HL-60/S4 (cell line): ENCODE results near the gene DHX16.

Source experiments
- in situ Hi-C: fragments of 300-500 bp; cut with MboI; formaldehyde crosslinking; loops from 2 replicates; pipeline ENCODE4 v1.14.3; 2022; ENCODE audit warnings: low sequenced_read_pairs

The DHX16 gene

DNA sequence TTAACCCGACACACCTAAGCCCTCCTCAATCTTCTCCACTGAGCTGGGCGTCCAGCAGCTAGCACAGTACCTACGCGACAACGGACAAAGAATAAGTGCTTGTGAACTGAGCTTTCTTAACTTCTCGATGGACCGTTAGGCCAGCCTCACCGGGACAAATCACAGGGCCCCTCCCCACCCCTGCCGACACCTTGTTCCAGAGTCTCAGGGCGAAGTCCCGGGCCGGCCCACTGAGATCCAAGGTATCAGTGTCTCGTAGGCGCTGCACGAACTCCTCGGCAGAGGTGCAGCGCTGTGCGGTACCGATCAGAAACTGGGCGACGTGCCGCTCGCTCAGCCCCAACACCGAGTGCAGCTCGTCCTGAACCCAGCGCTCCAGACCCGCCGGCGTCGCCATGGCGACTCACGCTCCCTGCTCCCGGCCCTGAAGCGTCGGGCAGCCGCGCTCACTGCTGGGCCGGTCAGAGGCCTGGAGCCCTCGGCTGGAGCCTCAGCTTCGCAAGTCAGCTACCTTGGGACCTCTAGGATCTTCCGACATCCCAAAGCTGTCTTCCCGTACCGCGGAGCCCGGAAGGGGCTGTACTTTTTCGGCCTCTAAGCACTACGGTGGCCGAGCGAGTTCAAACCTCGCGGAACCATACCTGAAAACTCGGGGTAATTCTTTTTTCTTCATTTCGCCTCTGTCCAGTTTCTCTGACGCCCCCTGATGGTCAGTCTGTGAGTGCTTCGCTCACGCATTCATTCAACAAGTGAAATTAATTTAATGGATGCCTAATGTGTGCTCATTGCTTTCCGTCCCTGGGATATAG, at the start of gene DHX16:
Gene DHX16 (minus strand): TSS at position 562 of the 809 bp plus-strand sequence. CDS start 165 bp downstream, at position 397.
- in situ Hi-C loops, result loop anchor here (10.0 kb wide), 1 partner anchor 188 kb away; the partner anchor contains the start of gene HLA-E

DNA sequence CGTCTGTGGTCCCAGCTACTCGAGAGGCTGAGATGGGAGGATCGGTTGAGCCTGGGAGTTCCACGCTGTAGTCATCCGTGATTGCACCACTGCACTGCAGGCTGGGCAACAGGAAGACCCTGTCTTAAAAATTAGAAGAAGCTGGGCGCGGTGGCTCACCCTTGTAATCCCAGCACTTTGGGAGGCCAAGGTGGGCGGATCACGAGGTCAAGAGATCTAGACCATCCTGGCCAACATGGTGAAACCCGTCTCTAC, 49.1 kb upstream of the DHX16 start:
- in situ Hi-C loops, result loop anchor here (10.0 kb wide), 1 partner anchor 177 kb away; no protein-coding TSS in a partner anchor

DNA sequence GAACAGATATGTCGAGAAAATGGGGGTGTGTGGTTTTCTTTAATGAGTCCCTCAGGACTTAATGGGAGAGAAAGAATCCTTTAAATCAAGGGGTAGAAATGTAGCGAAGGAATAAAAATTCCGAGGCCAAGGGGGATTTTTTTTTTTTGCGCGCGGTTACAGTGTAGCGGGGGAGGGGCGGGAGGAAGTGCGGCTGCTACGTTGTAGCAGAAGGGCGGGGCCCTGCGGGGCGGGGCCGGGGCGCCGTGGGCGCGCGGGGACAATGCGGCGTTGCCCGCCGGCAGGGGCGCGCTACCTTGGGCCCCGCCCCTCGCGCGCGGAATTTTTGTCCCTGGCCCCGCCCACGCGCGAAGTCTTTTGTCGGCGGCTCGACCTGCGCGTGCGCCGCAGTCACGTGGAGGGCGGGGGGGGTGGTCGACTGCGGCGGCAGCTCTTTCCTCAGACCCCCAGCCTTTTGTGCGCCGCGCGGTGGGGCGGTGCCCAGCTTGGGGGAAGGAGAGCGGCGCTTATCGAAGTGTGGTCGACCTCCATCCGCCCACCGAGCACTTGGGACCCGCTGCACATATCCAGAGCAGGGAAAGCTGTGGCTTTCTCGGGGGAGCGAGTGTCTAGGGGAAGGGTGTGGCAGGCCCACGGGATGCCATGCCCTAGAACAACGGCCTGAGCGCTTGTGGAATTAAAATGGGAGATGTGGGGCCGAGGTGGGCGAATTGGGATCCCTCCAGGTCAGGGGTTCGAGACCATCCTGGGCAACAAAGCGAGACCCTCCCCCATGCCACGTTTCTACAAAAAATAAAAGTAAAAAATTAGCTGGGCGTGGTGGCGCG, 48.6 kb upstream of the DHX16 start:
- in situ Hi-C loops, result loop anchor here (10.0 kb wide), 1 partner anchor 177 kb away; no protein-coding TSS in a partner anchor

DNA sequence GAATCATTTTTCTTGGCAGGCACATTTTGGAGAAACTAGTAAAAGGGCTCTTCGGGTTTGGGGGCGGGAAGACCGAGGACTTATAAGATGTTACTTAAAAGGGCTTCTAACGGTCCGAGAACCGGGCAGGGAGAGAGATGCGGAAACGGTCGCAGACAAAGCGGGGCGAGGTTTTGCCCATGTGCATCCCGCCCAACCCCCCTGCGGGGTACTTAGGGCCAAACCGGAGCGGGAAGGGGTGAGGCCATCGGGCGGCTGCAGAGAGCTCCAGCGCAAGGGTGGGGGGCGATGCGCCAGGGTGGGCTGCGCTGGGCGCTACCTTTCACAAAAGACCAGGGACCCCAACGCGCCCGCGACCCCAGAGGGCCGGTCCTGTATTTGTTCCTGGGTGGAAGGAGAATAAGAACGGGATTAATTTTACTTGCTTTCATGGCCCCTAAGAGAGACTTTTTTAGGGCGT, 48.0 kb upstream of the DHX16 start:
- in situ Hi-C loops, result loop anchor here (10.0 kb wide), 1 partner anchor 176 kb away; no protein-coding TSS in a partner anchor

DNA sequence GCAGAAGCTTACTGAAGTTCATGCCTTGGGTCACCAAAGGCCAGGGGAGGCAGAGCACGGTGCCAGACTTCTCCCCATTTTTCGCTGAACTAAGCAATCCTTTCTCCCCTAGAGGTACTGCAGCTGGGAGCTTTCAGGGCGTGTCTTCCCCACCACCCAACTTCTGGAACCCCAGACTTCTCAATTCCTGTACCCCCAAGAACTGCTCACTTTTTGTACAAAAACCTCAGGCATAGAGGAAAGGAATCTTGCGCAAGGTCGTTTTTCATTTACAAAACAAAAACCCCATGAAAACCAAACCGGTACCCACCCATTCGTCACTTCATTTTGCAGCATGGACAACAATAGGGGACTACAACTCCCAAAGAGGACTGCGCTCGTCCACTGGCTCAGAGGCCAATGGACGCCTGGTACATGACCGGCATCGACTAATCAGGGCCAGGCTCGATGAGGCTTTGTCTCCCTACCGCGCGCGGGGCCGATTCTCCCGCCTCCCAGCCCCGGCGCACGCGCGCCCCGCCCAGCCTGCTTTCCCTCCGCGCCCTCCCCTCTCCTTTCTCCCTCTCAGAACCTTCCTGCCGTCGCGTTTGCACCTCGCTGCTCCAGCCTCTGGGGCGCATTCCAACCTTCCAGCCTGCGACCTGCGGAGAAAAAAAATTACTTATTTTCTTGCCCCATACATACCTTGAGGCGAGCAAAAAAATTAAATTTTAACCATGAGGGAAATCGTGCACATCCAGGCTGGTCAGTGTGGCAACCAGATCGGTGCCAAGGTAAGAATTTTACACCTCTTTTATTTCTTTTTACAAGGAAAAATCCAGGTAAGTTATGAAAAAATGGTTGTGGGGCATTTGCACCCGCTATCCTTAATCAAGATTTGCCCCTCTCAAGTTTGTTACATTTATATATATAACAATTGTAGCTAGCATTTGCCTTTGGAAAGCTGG, 47.3 kb upstream of the DHX16 start, which contains the start of gene TUBB:
Gene TUBB (plus strand): TSS at position 562 of the 947 bp plus-strand sequence. CDS start 155 bp downstream, at position 717.
- in situ Hi-C loops, result loop anchor here (5.0 to 10.0 kb wide), 2 partner anchors 38 to 175 kb away; no protein-coding TSS in a partner anchor

DNA sequence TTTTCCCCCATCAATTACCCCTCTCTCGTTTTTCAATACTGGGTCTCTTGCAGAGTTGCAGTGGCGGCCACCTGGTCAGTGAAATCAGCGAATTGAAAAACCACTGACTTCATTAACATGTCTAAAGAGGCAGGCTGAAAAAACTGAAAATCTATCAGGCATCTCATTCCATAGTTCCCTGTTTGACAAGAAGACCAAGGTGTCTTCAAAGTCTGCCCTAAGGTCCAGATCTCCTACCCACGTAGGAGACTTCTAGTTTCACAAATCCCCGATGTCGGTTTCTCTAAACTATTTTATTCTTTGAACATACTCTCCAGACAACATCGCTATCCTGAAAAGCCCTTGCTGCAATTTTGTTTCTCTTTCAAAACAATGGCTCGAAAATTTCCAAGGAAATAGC, 46.5 kb upstream of the DHX16 start:
- in situ Hi-C loops, result loop anchor here (5.0 kb wide), 1 partner anchor 37 kb away; no protein-coding TSS in a partner anchor

DNA sequence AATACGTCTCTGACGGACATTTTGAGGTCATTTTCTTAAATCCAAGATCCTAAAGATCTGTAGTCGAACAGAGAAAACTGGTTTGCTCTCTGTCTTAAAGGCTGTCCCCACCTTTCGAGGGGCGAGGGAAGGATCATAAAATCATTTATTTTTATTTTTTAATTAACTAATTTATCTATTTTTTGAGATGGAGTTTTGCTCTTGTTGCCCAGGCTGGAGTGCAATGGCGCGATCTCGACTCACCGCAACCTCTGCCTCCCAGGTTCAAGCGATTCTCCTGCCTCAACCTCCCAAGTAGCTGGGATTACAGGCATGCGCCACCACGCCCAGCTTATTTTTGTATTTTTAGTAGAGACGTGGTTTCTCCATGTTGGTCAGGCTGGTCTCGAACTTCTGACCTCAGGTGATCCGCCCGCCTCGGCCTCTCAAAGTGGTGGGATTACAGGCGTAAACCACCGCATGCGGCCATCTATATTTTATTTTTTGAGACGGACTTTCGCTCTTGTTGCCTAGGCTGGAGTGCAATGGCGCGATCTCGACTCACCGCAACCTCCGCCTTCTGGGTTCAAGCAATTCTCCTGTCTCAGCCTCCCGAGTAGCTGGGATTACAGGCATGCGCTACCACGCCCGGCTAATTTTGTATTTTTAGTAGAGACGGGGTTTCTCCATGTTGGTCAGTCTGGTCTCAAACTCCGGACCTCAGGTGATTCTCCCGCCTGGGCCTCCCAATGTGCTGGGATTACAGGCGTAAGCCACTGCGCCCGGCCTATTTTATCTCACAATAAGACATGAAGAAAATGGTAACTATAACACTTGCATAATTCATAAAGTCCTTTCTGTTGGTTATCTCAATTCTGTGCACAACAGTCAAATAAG, 45.3 kb upstream of the DHX16 start:
- in situ Hi-C loops, result loop anchor here (5.0 kb wide), 1 partner anchor 36 kb away; no protein-coding TSS in a partner anchor

DNA sequence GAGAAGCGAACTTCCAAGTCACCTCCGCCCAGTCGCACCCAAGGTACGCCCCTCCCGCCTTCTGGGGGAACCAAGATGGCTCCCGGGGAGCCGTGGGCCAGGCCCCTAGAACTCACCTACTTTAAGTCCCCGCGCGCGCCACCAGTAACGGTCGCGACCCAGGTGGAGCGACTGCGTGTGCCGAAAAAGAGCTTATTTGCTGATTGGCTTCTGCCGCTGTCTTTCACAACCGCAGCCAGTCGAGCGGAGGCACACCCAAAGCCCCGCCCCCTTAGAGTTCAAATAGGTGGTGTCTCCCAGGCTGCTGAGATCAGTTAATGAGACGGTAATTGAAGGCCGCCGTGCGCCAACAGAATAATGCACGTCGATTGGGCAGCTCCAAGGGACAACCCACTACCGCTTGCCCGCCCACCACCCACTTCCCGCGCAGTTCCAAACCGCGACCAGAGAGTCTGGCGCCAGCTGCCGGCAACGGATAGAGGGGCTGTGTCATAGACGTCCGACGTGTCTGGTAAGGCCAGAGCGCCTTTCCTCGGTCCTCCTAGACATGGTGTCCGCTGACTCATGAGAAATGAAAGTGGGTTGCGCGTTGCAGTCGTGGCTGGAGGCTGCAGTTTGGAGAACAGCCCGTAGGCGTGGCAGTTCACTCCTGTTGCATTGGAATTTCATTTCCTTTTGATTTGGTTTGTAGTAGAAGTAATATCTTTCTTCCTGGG, 44.5 kb upstream of the DHX16 start, which contains the start of gene MDC1:
Gene MDC1 (minus strand): TSS at position 153 of the 716 bp plus-strand sequence. CDS start 2,106 bp downstream, outside the sequence.
- in situ Hi-C loops, result loop anchor here (5.0 kb wide), 1 partner anchor 35 kb away; no protein-coding TSS in a partner anchor

DNA sequence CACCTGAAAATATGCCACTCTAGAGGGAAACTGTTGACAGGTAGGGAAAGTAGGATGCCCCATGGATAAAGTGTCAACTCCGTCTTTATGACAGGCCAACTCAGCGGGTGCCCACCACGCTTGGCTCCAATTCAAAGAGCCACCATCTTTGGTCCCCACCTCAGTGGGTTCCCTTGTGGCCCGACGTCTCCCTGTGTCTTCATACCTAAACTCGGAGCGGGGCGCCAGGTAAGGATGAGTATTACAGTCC, 44.0 kb upstream of the DHX16 start:
- in situ Hi-C loops, result loop anchor here (5.0 kb wide), 1 partner anchor 35 kb away; no protein-coding TSS in a partner anchor

DNA sequence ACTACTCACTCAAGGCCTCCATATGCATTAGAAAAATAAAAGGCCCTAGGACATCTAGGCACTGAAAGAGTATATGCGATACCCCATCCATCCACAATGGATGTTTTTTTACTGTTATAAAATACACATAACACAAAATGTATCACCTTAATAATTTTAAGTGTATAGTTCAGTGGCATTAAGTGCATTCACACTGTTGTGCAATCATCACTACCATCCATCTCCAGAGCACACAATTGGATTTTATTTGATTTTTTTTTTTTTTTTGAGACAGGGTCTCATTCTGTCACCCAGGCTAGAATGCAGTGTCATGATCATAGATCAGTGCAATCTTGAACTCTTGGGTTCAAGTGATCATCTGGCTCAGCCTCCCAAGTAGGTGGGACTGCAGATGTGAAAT, 41.5 kb upstream of the DHX16 start:
- in situ Hi-C loops, result no loop called here

DNA sequence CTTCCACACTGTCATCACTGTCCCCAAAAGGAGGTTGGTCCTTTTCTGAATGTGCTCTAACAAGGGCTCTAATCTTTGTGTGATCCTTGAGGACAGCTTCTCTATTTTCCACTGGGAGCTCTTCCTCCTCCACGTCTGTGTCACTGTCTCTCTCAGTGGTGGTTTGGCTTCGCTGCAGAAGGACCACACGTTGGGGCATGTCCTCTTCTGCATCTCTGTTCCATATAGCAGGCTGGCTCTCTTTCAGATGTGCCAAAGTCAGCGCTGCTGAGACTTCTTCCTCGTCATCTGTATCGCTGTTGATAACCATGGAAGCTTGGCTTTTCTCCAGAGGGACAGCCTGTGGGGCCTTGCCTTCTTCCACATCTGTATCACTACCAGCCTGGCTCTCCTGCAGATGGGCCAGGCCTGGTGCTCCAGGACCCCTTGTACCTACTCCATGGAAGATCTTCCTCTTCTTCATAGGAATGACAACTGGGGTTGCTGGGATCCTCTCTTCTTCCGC, 39.7 kb upstream of the DHX16 start:
- in situ Hi-C loops, result no loop called here

DNA sequence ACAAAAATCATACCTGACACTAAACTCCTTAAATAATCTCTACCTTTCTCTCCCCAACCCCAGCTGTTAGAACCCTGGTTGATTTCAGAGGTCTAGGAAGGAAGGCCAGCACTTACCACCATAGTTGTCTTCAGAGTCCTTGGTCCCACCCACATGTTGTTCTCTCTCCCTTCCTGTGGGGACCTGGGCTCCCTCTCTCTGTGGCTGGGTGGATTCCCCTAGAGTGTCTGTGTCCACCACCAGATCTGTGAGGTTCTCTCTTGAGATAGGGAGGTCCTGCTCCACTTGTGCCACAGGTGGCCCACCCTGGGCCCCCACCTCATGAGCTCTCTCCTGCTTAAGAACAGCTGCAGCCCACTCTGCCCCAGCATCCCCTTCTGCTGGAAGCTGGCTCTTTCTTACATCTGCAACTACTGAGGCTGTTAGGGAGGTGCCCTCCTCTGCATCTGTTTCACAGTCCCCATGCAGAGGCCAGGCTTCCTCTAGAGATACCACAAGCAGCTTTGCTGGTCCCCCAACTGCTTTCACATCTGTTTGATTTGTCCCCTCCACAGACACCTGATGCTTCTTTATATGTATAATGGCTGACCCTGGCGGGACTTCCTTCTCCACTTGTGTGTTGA, 39.1 kb upstream of the DHX16 start:
- in situ Hi-C loops, result no loop called here

DNA sequence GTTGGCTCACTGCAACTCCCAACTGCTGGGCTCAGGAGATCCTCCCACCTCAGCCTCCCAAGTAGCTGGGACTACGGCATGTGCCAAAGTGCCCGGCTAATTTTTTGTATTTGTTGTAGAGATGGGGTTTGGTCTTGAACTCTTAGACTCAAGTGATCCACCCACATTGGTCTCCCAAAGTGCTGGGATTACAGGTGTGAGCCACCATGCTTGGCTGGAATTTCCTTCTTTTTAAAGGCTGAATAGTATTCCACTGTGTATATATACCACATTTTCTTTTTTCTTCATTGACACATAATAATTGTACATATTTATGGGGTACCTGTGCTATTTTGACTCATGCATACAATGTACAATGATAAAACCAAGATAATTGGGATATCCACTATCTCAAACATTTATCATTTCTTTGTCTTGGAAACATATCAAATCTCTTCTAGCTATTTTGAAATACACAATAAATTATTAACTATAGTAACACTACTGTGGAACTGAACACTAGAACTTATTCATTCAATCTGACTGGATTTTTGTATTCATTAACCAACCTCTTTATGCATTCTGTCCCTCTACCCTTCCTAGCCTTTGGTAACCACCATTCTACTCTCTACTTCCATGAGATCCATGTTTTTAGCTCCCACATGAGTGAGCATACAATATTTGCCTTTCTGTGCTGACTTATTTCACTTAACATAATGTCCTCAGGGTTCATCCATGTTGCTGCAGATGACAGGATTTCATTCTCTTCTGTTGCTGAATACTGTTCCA, 36.5 kb upstream of the DHX16 start:
- in situ Hi-C loops, result no loop called here

DNA sequence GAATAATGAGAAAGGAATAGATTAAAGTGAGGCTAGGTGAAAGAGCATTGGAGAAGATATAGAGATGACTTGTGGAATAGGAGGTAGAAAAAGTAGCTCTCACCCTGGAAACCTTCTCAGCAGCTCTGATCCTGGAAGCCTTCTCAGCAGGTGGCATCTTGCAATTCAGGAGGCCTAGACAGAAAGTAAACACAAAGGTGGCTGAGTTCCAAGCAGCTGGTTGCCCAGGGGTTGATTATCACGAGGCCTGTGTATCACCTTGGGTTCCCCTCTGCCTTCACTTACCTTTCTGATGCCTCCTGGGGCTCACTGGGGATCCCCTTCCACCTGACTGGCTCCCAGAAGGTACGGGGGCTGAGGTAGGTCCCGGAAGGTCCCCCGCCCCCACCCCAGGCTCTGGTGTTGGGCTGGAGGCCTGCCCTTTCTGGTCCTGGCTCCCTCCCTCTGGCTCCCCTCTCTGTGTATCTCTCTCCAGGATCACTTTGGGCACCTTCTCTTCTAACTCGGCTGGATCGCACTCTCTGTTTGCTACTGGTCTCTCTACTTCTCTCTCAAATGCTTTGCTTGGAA, 34.6 kb upstream of the DHX16 start:
- in situ Hi-C loops, result no loop called here

DNA sequence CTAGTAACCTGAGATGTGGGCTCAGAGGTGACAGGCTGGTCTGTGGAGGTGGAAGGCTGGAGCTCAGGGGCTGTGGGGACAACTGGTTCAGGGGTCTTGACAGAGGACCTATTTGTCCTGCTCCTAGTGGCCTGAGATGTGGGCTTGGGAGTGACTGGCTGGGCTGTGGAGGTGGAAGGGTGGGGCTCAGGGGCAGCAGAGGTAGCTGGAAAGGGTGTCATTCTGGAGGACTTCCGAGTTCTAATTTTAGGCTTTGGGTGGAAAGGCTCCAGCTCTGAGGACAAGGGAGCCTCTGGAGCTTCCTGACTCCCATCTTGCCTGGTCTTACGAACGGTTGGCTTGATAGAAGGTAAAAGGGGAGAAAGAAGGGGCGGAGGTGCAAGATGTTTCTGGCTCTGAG, 32.8 kb upstream of the DHX16 start:
- in situ Hi-C loops, result no loop called here

DNA sequence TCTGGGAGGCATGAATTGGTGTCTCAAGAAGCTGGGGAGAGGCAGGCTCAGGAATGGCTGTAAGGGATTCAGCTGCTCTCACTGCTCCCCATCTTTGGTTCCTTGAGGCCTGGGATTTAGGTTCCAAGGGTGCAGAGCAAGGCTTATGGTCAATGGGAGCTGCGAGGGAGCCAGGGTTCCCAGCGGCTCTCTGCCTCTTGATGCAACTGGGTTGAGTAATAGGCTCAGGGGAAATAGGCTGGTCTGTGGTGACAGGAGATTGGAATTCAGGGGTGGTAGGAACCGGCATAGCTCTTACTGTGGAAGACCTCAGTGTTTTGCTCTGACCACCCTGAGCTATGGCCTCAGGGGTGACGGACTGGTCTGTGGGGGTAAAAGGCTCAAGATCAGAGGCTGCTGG, 31.0 kb upstream of the DHX16 start:
- in situ Hi-C loops, result no loop called here

DNA sequence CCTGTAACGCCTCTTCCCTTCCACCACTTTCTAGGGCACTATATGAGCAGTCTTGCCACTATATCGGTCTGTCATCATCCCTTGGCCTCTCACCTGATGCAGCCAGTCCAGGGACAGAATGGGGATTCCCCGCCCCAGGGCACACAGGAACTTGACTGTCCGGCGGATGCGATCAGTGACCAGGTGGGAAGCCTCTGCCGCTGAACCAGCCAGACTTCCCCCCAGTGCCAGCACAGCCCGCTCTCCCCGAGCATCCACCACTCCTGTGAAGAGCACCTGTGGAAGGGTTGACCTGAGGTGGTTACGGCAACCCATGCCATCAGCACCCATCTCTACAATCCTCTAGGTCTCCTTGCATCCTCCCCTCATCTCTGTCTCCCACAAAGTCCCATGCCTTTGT, 30.2 kb upstream of the DHX16 start:
- in situ Hi-C loops, result no loop called here
